HepG2 (cell line): ENCODE results near the gene TSC1. TPM values are rescaled to one million over a fixed set of nuclear protein-coding genes. Genes with fewer than 3 reads are reported as not detected.
A peak's percentile ranks its signal among the peaks of the same experiment; 100 is the strongest.

Experiments used
- AGO2 ChIP-seq: fragments of 200-400 bp; formaldehyde crosslinking; optimal IDR thresholded peaks from 2 replicates; pipeline ENCODE3; 2017; ENCODE audit warnings: mild to moderate bottlenecking, low read depth, low read length, moderate library complexity
- ARID3A ChIP-seq: IDR thresholded peaks from 2 replicates; pipeline ENCODE4 v1.6.1; 2012; ENCODE audit warnings: low read depth, low read length, improper control_type of control experiment
- ATAD3A ChIP-seq: sonication (generic); formaldehyde crosslinking; IDR thresholded peaks from 2 replicates; pipeline ENCODE4 v1.4.0; 2020; ENCODE audit warnings: missing genetic modification reagents
- ETS1 ChIP-seq: sonication (generic); formaldehyde crosslinking; IDR thresholded peaks from 2 replicates; pipeline ENCODE4 v1.4.0; 2020; ENCODE audit warnings: missing genetic modification reagents
- FOSL1 ChIP-seq: sonication (generic); formaldehyde crosslinking; IDR thresholded peaks from 2 replicates; pipeline ENCODE4 v1.9.0; 2021; ENCODE audit warnings: missing genetic modification reagents, borderline replicate concordance
- HBP1 ChIP-seq: IDR thresholded peaks from 2 replicates; pipeline ENCODE4 v1.6.1; 2016; ENCODE audit warnings: low read depth, control low read depth
- KAT2B ChIP-seq: fragments of 150-350 bp; IDR thresholded peaks from 2 replicates; pipeline ENCODE4 v1.6.1; 2014; ENCODE audit warnings: low read depth, low read length, borderline replicate concordance
- LCORL ChIP-seq, 2 experiments: fragments of 450-650 bp in 1 of 2; sonication (generic) in 1 of 2; formaldehyde crosslinking in 1 of 2; IDR thresholded peaks; 2 replicates each; pipeline versions ENCODE4 v1.5.0 to v1.6.1; 2017 to 2020; ENCODE audit warnings: antibody characterized with exemption in 1 of 2, missing genetic modification reagents in 1 of 2
- MXI1 ChIP-seq: IDR thresholded peaks from 3 replicates; pipeline ENCODE4 v1.6.1; 2012; ENCODE audit warnings: low read depth, low read length, inconsistent platforms, borderline replicate concordance
- NCOA5 ChIP-seq: sonication (generic); formaldehyde crosslinking; IDR thresholded peaks from 2 replicates; pipeline ENCODE4 v1.4.0; 2020; ENCODE audit warnings: missing genetic modification reagents
- NFYB ChIP-seq: sonication (generic); formaldehyde crosslinking; IDR thresholded peaks from 2 replicates; pipeline ENCODE4 v1.4.0; 2020; ENCODE audit warnings: missing genetic modification reagents
- PRMT3 ChIP-seq: sonication (generic); formaldehyde crosslinking; IDR thresholded peaks from 2 replicates; pipeline ENCODE4 v1.8.1; 2022; ENCODE audit warnings: low read depth, mild to moderate bottlenecking, moderate library complexity, missing genetic modification reagents, borderline replicate concordance
- SMC3 ChIP-seq: IDR thresholded peaks from 2 replicates; pipeline ENCODE4 v1.6.1; 2011; ENCODE audit warnings: low read length, improper control_type of control experiment
- STAT5B ChIP-seq: sonication (generic); formaldehyde crosslinking; IDR thresholded peaks from 2 replicates; pipeline ENCODE4 v1.4.0; 2020; ENCODE audit warnings: missing genetic modification reagents
- XRCC5 ChIP-seq: fragments of 200-400 bp; formaldehyde crosslinking; optimal IDR thresholded peaks from 2 replicates; pipeline ENCODE3; 2017; ENCODE audit warnings: mild to moderate bottlenecking, low read length
- ZNF230 ChIP-seq: sonication (generic); formaldehyde crosslinking; IDR thresholded peaks from 2 replicates; pipeline ENCODE4 v1.4.0; 2020; ENCODE audit warnings: mild to moderate bottlenecking, missing genetic modification reagents
- ZNF484 ChIP-seq: sonication (generic); formaldehyde crosslinking; IDR thresholded peaks from 2 replicates; pipeline ENCODE4 v1.5.1; 2020; ENCODE audit warnings: mild to moderate bottlenecking, low read depth, missing genetic modification reagents, borderline replicate concordance
- ZNF550 ChIP-seq: sonication (generic); formaldehyde crosslinking; IDR thresholded peaks from 2 replicates; pipeline ENCODE4 v1.4.0; 2020; ENCODE audit warnings: mild to moderate bottlenecking, missing genetic modification reagents, borderline replicate concordance
- ZNF7 ChIP-seq: IDR thresholded peaks from 2 replicates; pipeline ENCODE4 v1.6.1; 2016; ENCODE audit warnings: missing biosample characterization, missing genetic modification reagents
- ZNF740 ChIP-seq: sonication (generic); formaldehyde crosslinking; IDR thresholded peaks from 2 replicates; pipeline ENCODE4 v1.4.0; 2020; ENCODE audit warnings: missing genetic modification reagents
- polyA plus RNA-seq, 8 experiments: library from polyadenylated mRNA; depleted of rRNA in 3 of 8; stranded (reverse) in 7 of 8; unstranded in 1 of 8; fragments of >200 nt; fragmentation: Illumina TruSeq in 4 of 8; extraction: Trizol in 4 of 8; gene quantifications; 2 replicates each; pipeline versions ENCODE4 v1.2.1 to v1.2.3, GENCODE V29; 2011 to 2016; ENCODE audit warnings: low read depth in 4 of 8, missing spikeins in 1 of 8, mixed read lengths in 1 of 8; ENCODE audit not compliant: insufficient read depth in 1 of 8
- total RNA-seq, 5 experiments: library from RNA; depleted of rRNA; stranded (reverse); fragments of >200 nt; fragmentation: Illumina TruSeq; extraction: Trizol; gene quantifications; 2 replicates each; pipeline ENCODE4 v1.2.3, GENCODE V29; 2016; ENCODE audit warnings: low read depth in 1 of 5
- TF ChIP-seq, protein P1 (sequence below): sonication (generic); formaldehyde crosslinking; IDR thresholded peaks from 2 replicates; pipeline ENCODE4 v1.8.0; 2022; ENCODE audit warnings: mild to moderate bottlenecking, missing genetic modification reagents

Gene TSC1
- total and polyA plus RNA-seq, 2 of the 13 experiments (the other 11 are each of a cell fraction or from before 2014, with no cell fraction given), result 31.6 to 66.1 TPM

DNA sequence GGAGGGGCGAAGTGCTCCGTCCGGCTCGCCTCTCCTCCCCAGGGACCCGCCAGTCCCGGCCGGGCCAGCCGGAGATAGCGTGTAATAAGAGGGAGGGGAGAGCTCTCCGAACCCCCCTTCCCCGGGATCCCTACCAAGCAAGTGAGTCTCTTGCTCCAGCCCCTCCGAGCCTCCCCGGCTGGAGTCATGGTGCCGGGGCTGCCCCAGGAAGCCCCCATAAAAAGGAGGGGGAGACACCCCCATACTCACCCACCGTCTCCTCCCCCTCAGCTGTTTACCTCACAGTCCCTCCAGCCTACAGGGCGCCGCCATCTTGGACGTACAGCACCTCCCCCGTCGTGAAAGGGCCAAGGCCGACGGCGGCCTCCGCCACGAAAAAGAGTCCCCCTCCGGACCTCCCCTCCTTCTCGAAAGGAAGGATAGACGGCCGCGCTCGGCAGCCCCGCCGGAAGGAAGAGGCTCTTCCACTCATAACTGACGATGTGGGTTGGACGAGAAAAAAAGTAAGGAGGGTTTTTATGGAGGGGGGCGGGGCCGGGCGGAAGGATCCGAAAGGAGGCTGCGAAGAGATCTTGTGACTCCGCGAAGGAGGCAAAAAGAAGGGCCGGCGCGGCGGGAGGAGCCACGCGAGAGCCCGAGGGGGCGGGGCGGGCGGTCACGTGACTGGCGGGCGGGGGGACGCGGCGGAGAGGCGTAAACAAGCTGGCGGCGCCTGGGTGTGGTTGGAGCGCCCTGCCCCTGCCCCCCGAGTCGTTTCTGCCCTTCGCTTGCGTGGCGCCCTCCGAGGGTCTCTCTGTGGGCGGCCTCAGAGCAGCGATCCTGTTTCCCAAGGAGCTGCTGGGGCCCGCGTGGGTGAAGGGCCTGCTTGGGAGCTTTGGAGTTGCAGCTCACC is at the start of gene TSC1 (continued):
- TF ChIP-seq, protein P1, sequence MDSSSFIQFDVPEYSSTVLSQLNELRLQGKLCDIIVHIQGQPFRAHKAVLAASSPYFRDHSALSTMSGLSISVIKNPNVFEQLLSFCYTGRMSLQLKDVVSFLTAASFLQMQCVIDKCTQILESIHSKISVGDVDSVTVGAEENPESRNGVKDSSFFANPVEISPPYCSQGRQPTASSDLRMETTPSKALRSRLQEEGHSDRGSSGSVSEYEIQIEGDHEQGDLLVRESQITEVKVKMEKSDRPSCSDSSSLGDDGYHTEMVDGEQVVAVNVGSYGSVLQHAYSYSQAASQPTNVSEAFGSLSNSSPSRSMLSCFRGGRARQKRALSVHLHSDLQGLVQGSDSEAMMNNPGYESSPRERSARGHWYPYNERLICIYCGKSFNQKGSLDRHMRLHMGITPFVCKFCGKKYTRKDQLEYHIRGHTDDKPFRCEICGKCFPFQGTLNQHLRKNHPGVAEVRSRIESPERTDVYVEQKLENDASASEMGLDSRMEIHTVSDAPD, result no peak
- TF ChIP-seq LCORL (IDR thresholded peaks at IDR 0.05) (0 out of 2 replicates have a peak, but pooled peaks have one; percentile 8), LCORL (CRISPR knock-in tag; IDR thresholded peaks at IDR 0.05) (no peak), ZNF740 (CRISPR knock-in tag) (no peak; the same call in 1 of the 2 replicates), PRMT3 (CRISPR knock-in tag) (no peak), SMC3 (no peak), AGO2 (peak; percentile 59), MXI1 (peak; percentile 58; the same call in 1 of the 3 replicates), ZNF550 (CRISPR knock-in tag) (no peak), ZNF484 (CRISPR knock-in tag) (no peak), XRCC5 (peak; percentile 99), HBP1 (CRISPR knock-in tag) (peak; percentile 96), NCOA5 (CRISPR knock-in tag) (no peak), ETS1 (CRISPR knock-in tag) (peak; percentile 67; the same call in 1 of the 2 replicates), ZNF230 (CRISPR knock-in tag) (no peak), ZNF7 (CRISPR knock-in tag) (no peak), NFYB (CRISPR knock-in tag) (peak; percentile 60), ARID3A (peak; percentile 40; the same call in 1 of the 2 replicates), KAT2B (no peak), STAT5B (CRISPR knock-in tag) (0 out of 2 replicates have a peak, but pooled peaks have one; percentile 53), FOSL1 (no peak), ATAD3A (CRISPR knock-in tag) (0 out of 2 replicates have a peak, but pooled peaks have one; percentile 65)
